ENCODE results near the gene ZGRF1. TPM values are rescaled to one million over a fixed set of nuclear protein-coding genes. Genes with fewer than 3 reads are reported as not detected.

ZGRF1 gene
- total and polyA plus RNA-seq, 3 donors from 2014 or later: 6.4 to 25.7 (median 16.9) TPM

DNA sequence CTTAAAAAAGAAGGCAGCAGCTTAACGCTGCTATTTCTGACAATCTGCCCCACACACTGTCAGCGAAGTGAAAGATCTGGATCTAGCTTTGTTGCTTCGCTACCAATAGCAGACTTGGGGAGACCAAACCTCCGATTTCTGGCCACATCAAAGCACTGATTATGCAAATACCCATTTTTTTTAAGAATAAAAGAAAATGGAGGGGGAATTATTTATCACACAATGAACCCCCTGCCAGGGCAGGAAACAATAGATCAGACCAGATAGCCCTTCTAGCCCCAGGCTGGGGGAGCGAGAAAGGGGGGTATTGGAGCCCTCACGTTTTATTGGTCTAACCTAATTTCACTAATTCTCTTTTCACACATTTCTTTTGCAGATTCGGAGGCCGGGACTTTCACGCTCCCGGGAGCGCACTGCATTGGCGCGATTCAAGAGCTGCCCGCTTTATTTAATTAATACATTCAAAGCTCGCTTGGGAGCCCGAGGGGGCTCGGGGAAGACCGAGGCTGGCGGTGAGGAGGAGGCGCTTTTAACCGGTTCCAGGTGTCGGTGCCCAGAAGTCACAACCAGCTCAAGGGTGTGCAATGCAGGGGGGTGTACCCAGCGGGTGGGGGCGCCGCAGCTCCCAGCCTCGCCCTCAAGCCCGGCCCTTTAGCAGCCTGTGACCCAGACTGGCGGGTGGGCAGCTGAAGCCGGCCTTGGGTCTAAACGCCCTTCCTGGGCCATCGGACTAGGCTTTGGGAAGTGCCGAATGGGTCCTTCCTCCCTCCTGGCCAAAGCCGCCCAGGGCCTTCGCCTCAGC is 126.2 kb downstream of the ZGRF1 start:
- H3K9me3 ChIP-seq: no peaks in the 10 kb centered on the region
- intact Hi-C loops (cut with DNase I; ENCODE audit: low total_unique reads): no loop called here
- peak overlapping the region; percentile 9 to 12 for H3K4me3 ChIP-seq
- no peak overlapping the region for H3K27ac ChIP-seq
- H3K4me1 ChIP-seq: peaks cover 10% of the 10 kb centered on the region
- whole genome bisulfite sequencing, 2 donors: 5 to 7% methylated on average over 23 to 34 of the region's 34 CpGs
- H3K36me3 ChIP-seq (ENCODE audit: low read depth, missing control alignments): no peaks in the 10 kb centered on the region
- DNase-seq: no peak
- TF ChIP-seq, protein P1, sequence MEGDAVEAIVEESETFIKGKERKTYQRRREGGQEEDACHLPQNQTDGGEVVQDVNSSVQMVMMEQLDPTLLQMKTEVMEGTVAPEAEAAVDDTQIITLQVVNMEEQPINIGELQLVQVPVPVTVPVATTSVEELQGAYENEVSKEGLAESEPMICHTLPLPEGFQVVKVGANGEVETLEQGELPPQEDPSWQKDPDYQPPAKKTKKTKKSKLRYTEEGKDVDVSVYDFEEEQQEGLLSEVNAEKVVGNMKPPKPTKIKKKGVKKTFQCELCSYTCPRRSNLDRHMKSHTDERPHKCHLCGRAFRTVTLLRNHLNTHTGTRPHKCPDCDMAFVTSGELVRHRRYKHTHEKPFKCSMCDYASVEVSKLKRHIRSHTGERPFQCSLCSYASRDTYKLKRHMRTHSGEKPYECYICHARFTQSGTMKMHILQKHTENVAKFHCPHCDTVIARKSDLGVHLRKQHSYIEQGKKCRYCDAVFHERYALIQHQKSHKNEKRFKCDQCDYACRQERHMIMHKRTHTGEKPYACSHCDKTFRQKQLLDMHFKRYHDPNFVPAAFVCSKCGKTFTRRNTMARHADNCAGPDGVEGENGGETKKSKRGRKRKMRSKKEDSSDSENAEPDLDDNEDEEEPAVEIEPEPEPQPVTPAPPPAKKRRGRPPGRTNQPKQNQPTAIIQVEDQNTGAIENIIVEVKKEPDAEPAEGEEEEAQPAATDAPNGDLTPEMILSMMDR (IDR thresholded peaks at IDR 0.05): no peak
- TF ChIP-seq POLR2A (IDR thresholded peaks at IDR 0.05): no peak
- peaks cover 12% of the 10 kb centered on the region for H3K27me3 ChIP-seq

DNA sequence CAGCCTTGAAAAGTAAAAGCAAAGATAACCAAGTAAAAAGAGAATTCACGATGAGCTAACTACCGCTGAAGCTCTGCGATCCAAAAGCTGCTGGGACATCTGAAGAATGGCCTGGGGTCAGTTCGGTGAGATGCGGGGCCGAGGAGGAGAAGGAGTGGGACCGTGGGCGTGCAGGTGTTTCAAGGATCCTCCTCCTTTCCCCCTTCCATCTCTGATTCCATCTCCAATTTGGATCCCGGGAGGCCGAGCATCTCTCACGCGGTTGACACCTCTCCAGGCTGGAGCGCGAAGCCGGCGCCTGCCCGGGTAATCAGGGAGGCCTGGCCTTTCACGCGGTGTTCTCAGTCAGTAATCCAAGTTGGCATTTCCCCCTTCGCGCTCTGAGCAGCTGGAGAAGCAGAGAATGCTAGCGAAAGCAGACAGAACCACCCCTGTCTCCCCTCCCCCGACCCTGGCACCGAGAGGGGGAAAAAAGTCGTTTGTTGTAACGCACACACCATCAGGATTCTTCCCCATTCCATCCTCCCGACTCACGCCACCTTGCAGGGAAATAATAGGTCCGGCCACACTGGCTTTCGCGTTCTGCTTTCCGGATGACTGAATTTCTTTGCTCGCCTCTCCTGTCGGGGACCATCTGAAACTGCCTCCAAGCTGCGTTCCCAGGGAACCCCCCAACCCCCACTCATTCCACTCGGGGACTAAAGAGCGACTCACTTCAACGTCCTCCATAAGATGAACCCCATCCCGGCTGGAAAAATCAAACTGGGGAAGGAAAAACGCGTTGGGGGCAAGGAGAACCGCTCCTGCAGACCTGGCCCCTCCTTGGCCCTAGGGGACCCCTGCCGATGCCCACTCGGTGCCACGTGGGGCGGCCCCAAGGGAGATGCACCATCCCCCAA is 127.2 kb downstream of the ZGRF1 start:
- Histone ChIP-seq H3K36me3 (ENCODE audit: low read depth, missing control alignments) (no peaks in the 10 kb centered on the region), H3K9me3 (no peaks in the 10 kb centered on the region), H3K27ac (no peak overlapping the region), H3K4me3 (no peak overlapping the region), H3K4me1 (peaks cover 4% of the 10 kb centered on the region), H3K27me3 (peaks cover 12% of the 10 kb centered on the region)
- WGBS, 2 donors: 2 to 3% methylated on average over 46 of the region's 46 CpGs
- DNase-seq: no peak
- TF ChIP-seq POLR2A (IDR thresholded peaks at IDR 0.05): no peak
- TF ChIP-seq, protein P1 (IDR thresholded peaks at IDR 0.05): no peak
- intact Hi-C loops (cut with DNase I; ENCODE audit: low total_unique reads): no loop called here

DNA sequence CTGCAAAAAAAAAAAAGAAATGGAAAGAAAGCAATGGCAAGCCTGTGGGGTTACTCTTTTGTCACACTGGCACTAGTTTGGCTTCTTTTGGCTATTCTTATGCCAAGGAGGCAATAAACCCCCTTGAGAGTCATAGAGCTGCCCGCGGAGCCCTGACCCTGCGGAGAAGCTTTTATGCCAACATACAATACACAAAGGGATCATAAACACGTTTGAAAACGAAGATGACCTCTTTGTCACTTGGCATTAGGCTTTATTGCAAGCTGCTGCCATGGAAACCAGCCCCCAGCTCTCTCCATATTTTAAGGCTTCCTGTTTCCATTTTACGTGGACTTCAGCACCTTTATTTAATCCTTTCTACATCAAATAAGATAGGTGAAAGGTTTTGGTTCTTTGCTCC is 128.4 kb downstream of the ZGRF1 start:
- TF ChIP-seq, protein P1 (IDR thresholded peaks at IDR 0.05): no peak
- no peak for TF ChIP-seq POLR2A (IDR thresholded peaks at IDR 0.05)
- H3K36me3 ChIP-seq (ENCODE audit: low read depth, missing control alignments): no peaks in the 10 kb centered on the region
- DNase-seq: no peak
- H3K27ac ChIP-seq: no peak overlapping the region
- intact Hi-C loops (cut with DNase I; ENCODE audit: low total_unique reads): no loop called here
- 2 to 7% methylated on average over 6 of the region's 6 CpGs for WGBS, 2 donors
- no peak overlapping the region for H3K4me3 ChIP-seq
- H3K27me3 ChIP-seq: peaks cover 12% of the 10 kb centered on the region
- peaks cover 3% of the 10 kb centered on the region for H3K4me1 ChIP-seq
- H3K9me3 ChIP-seq: no peaks in the 10 kb centered on the region

DNA sequence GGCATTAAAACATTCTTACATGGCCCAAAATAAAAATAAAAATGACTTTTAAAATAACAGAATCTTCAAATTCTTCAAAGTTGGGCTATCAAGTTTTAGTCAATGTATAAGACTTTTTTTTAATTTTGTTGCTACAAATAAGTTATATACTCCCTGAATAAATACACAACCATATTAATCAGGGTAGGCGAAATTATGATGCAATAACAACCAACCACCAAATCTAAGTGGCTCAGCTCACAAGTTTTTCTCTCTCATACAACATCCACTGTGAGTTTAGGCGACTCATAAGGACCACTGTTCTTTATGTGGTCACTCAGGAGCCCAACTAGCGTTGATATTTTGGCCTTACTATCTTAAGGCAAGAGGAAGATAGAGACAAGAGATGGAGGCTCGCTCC is 131.9 kb downstream of the ZGRF1 start:
- Histone ChIP-seq H3K36me3 (ENCODE audit: low read depth, missing control alignments) (no peaks in the 10 kb centered on the region), H3K4me1 (peaks cover 2% of the 10 kb centered on the region), H3K27ac (no peak overlapping the region), H3K4me3 (no peak overlapping the region), H3K9me3 (no peaks in the 10 kb centered on the region), H3K27me3 (peaks cover 5% of the 10 kb centered on the region)
- WGBS, 2 donors: 86 to 93% methylated on average over 4 of the region's 4 CpGs
- TF ChIP-seq, protein P1 (IDR thresholded peaks at IDR 0.05): no peak
- no peak for TF ChIP-seq POLR2A (IDR thresholded peaks at IDR 0.05)
- no peak for DNase-seq
- intact Hi-C loops (cut with DNase I; ENCODE audit: low total_unique reads): no loop called here
